ENCODE measurements around the gene EPHB6.

DNA sequence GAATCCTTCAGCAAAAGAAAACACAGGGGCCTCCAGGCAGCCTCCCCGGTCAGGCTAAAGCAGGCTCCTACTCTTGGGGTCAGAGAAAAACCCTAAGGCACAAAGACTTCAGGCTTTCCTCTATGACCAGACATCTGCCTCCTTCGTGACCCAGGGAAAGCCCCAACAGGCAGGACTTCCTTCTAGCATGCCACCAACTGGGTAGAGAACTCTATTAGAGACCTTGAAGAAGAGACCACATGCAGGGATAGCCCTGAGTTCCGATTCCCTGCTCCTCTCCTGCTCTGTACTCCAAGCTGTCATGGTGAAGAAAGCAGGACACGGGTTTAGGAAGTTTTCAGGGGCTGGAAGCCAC is 29.4 kb downstream of the EPHB6 start:
- no peak for TF ChIP-seq POLR2A (IDR thresholded peaks at IDR 0.05)
- TF ChIP-seq, protein P1, sequence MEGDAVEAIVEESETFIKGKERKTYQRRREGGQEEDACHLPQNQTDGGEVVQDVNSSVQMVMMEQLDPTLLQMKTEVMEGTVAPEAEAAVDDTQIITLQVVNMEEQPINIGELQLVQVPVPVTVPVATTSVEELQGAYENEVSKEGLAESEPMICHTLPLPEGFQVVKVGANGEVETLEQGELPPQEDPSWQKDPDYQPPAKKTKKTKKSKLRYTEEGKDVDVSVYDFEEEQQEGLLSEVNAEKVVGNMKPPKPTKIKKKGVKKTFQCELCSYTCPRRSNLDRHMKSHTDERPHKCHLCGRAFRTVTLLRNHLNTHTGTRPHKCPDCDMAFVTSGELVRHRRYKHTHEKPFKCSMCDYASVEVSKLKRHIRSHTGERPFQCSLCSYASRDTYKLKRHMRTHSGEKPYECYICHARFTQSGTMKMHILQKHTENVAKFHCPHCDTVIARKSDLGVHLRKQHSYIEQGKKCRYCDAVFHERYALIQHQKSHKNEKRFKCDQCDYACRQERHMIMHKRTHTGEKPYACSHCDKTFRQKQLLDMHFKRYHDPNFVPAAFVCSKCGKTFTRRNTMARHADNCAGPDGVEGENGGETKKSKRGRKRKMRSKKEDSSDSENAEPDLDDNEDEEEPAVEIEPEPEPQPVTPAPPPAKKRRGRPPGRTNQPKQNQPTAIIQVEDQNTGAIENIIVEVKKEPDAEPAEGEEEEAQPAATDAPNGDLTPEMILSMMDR (IDR thresholded peaks at IDR 0.05) = no peak
